Esophagus muscularis mucosa (tissue), 4 donors: Measurements from ENCODE around the gene RRP8. TPM values are rescaled to one million over a fixed set of nuclear protein-coding genes. Genes with fewer than 3 reads are reported as not detected.
A peak's percentile ranks its signal among the peaks of the same experiment; 100 is the strongest.

Source experiments
- DNase-seq: peaks from one replicate; pipeline ENCODE4 v3.0.0-alpha.2; 2017; ENCODE audit errors: extremely low spot score
- H3K27ac ChIP-seq, 4 donors: fragments of 200-600 bp; sonication (generic); replicated peaks in 1 of 4; 1 replicate in 3 of 4; 2 replicates in 1 of 4; pipeline ENCODE4 v1.5.1; 2016 to 2019; ENCODE audit warnings: mild to moderate bottlenecking in 1 of 4
- H3K27me3 ChIP-seq, 4 donors: fragments of 200-600 bp; sonication (generic); one replicate each; pipeline versions ENCODE4 v1.5.1 to v1.6.0; 2016 to 2019
- H3K36me3 ChIP-seq, 4 donors: fragments of 200-600 bp; sonication (generic); one replicate each; pipeline ENCODE4 v1.5.1; 2016 to 2019
- H3K4me1 ChIP-seq, 4 donors: fragments of 200-600 bp; sonication (generic); one replicate each; pipeline ENCODE4 v1.5.1; 2016 to 2019
- H3K4me3 ChIP-seq, 4 donors: fragments of 200-600 bp; sonication (generic); 1 replicate in 2 of 4; 2 replicates in 2 of 4; pipeline ENCODE4 v1.5.1; 2016 to 2019; ENCODE audit warnings: mild to moderate bottlenecking in 4 of 4, moderate library complexity in 1 of 4
- H3K9me3 ChIP-seq, 4 donors: fragments of 200-600 bp; sonication (generic); 1 replicate in 3 of 4; 2 replicates in 1 of 4; pipeline ENCODE4 v1.5.1; 2016 to 2019
- CTCF ChIP-seq, 3 experiments: fragments of 200-600 bp in 2 of 3; fragments of 450-650 bp in 1 of 3; sonication (generic) in 2 of 3; IDR thresholded peaks; one replicate each; pipeline ENCODE4 v1.5.1; 2017 to 2019; ENCODE audit warnings: antibody characterized with exemption in 3 of 3, mild to moderate bottlenecking in 2 of 3, moderate library complexity in 1 of 3
- EP300 ChIP-seq: sonication (generic); formaldehyde crosslinking; IDR thresholded peaks from one replicate; pipeline ENCODE4 v1.6.1; 2017; ENCODE audit warnings: antibody characterized with exemption
- POLR2A ChIP-seq: fragments of 450-650 bp; IDR thresholded peaks from one replicate; pipeline ENCODE4 v1.6.1; 2017; ENCODE audit warnings: antibody characterized with exemption, moderate library complexity, mild to moderate bottlenecking, low read depth
- POLR2AphosphoS5 ChIP-seq, 2 donors: sonication (generic); formaldehyde crosslinking; IDR thresholded peaks; one replicate each; pipeline ENCODE4 v1.6.1; 2017; ENCODE audit warnings: antibody characterized with exemption in 2 of 2
- WGBS: methylation state at CpG from one replicate; pipeline ENCODE4 v1.1.5; 2018; 5-methylcytosine and 5-hydroxymethylcytosine counted together
- intact Hi-C: fragments of 100-400 bp; cut with DNase I; formaldehyde crosslinking; loops from one replicate; pipeline ENCODE4 v1.15.1; 2023
- total RNA-seq, 4 donors: library from RNA; depleted of rRNA; stranded (reverse); fragments of >200 nt; gene quantifications; one replicate each; pipeline versions ENCODE4 v1.1.0 to v1.2.1, GENCODE V29; 2016

The RRP8 gene
- total RNA-seq, 4 donors from 2014 or later = 12.4 to 34.0 (median 27.0) TPM

- DNase-seq = no peak
- Histone ChIP-seq H3K9me3 (peaks cover 0 to 14% (median 0%) of the 10 kb centered on the region in 4 donors), H3K36me3 (peaks cover 0 to 14% (median 0%) of the 10 kb centered on the region in 4 donors), H3K4me3 (no peak overlapping the region), H3K27ac (no peak overlapping the region), H3K4me1 (peaks cover 18 to 31% (median 21%) of the 10 kb centered on the region in 4 donors), H3K27me3 (no peaks in the 10 kb centered on the region)
- WGBS = 92% methylated on average over 2 of the region's 2 CpGs
- intact Hi-C loops = loop anchor here (5.0 kb wide), 1 partner anchor 42 kb away; no protein-coding TSS in a partner anchor
- TF ChIP-seq POLR2AphosphoS5 (IDR thresholded peaks at IDR 0.05) (no peak), EP300 (no peak), CTCF (IDR thresholded peaks at IDR 0.05) (no peak), POLR2A (no peak)
Measured at GRCh38 chr11:6579681-6580080, 23.7 kb downstream of the RRP8 start.

- TF ChIP-seq POLR2A (no peak), CTCF (IDR thresholded peaks at IDR 0.05) (no peak), POLR2AphosphoS5 (IDR thresholded peaks at IDR 0.05) (no peak), EP300 (no peak)
- Histone ChIP-seq H3K27ac (no peak overlapping the region), H3K27me3 (no peaks in the 10 kb centered on the region), H3K4me1 (peaks cover 18 to 31% (median 21%) of the 10 kb centered on the region in 4 donors), H3K9me3 (peaks cover 0 to 2% (median 0%) of the 10 kb centered on the region in 4 donors), H3K4me3 (no peak overlapping the region), H3K36me3 (peaks cover 0 to 14% (median 0%) of the 10 kb centered on the region in 4 donors)
- whole genome bisulfite sequencing = 95% methylated on average over 1 of the region's 1 CpG
- peak; percentile 24 for DNase-seq
- intact Hi-C loops = loop anchor here (5.0 kb wide), 1 partner anchor 41 kb away; no protein-coding TSS in a partner anchor
Measured at GRCh38 chr11:6578134-6578533, 25.3 kb downstream of the RRP8 start.

GRCh38 chr11:6576471-6577373, 26.7 kb downstream of the RRP8 start:
- WGBS = 27% methylated on average over 5 of the region's 6 CpGs
- Histone ChIP-seq H3K27me3 (no peaks in the 10 kb centered on the region), H3K9me3 (no peaks in the 10 kb centered on the region), H3K4me1 (peaks cover 18 to 38% (median 29%) of the 10 kb centered on the region in 4 donors), H3K36me3 (peaks cover 0 to 14% (median 0%) of the 10 kb centered on the region in 4 donors), H3K4me3 (no peak overlapping the region), H3K27ac (peak overlapping the region; percentile 57 to 76 (median 62))
- peak; percentile 83 for DNase-seq
- TF ChIP-seq POLR2AphosphoS5 (IDR thresholded peaks at IDR 0.05) = no peak
- TF ChIP-seq POLR2A = no peak
- TF ChIP-seq EP300 = no peak
- TF ChIP-seq CTCF (IDR thresholded peaks at IDR 0.05) = no peak
- intact Hi-C loops = loop anchor here (5.0 kb wide), 1 partner anchor 39 kb away; no protein-coding TSS in a partner anchor

- no peaks in the 10 kb centered on the region for H3K27me3 ChIP-seq
- H3K27ac ChIP-seq = no peak overlapping the region
- 83% methylated on average over 6 of the region's 6 CpGs for WGBS
- DNase-seq = peak; percentile 34
- peaks cover 0 to 20% (median 0%) of the 10 kb centered on the region in 4 donors for H3K36me3 ChIP-seq
- no peak for TF ChIP-seq POLR2A
- TF ChIP-seq CTCF (IDR thresholded peaks at IDR 0.05) = no peak
- no peak for TF ChIP-seq EP300
- no peak for TF ChIP-seq POLR2AphosphoS5 (IDR thresholded peaks at IDR 0.05)
- H3K4me3 ChIP-seq = no peak overlapping the region
- H3K9me3 ChIP-seq = no peaks in the 10 kb centered on the region
- intact Hi-C loops = loop anchor here (5.0 kb wide), 1 partner anchor 38 kb away; no protein-coding TSS in a partner anchor
- peaks cover 18 to 46% (median 37%) of the 10 kb centered on the region in 4 donors for H3K4me1 ChIP-seq
Measured at GRCh38 chr11:6574816-6575715, 28.4 kb downstream of the RRP8 start.
